Right renal cortex interstitium (tissue), 3 donors: ENCODE data around the gene COL15A1. TPM values are rescaled to one million over a fixed set of nuclear protein-coding genes. Genes with fewer than 3 reads are reported as not detected.
A peak's percentile ranks its signal among the peaks of the same experiment; 100 is the strongest.

Experiments
- DNase-seq, 3 donors: peaks; one replicate each; pipeline ENCODE4 v3.0.0-alpha.2; 2013; ENCODE audit warnings: low read depth in 3 of 3, low spot score in 2 of 3
- polyA plus RNA-seq, 3 donors: library from polyadenylated mRNA; unstranded; fragments of 120-200 nt; gene quantifications; one replicate each; pipeline ENCODE4 v1.2.1, GENCODE V29; 2013; ENCODE audit not compliant: insufficient read length in 3 of 3

COL15A1 gene
- polyA plus RNA-seq, 3 donors = 25.8 to 33.0 (median 29.8) TPM

DNA sequence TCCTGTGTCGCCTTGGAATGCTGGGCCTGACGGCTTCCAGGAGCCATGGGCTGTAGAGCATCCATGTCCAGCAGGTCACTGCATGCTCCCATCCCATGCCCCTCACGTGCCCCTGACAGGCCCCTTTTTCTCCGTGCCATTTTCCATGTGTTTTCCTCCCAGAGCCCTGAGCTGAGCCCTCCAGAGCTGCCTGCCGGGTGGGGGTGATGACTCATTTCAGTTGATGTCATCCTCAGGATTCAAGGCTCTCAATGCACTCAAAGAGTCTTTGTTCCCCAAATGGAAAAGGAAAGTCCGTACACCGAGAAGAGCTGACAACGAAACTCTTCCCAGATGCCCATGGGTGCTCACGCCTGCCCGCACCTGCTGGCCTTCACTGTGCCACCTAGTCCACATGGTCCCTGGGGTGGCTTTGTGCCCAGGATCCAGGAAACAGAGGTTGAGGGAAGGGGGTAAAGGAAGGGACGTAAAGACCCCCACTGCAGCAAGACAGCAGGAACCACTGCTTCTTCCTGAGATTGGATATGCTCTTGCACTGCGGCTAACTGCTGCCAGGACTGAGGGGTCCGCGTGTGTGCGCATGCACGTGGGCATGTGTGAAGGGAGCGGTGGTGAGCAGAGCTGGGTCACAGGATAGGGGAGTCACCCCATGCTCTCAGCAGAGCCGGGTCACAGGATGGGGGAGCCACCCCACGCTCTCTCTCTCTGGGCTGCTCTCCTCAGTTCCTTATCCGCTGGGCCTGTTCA is 27.6 kb downstream of the COL15A1 start:
- DNase-seq = no peak

DNA sequence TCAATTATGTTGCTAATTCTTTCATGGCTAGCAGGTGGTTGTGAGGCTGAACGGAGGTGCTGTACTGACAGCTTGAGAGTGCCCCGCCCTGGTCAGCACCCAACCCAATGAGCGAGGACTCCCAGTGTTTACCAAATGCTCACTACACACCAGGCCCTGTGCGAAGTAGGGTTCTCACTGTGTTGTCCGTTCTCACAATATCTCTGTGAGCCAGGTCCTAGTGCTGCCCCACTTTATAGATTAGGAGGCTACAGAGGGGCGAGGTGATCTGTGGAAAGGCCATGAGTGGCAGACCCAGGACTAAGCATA is 28.2 kb downstream of the COL15A1 start:
- DNase-seq = no peak

DNA sequence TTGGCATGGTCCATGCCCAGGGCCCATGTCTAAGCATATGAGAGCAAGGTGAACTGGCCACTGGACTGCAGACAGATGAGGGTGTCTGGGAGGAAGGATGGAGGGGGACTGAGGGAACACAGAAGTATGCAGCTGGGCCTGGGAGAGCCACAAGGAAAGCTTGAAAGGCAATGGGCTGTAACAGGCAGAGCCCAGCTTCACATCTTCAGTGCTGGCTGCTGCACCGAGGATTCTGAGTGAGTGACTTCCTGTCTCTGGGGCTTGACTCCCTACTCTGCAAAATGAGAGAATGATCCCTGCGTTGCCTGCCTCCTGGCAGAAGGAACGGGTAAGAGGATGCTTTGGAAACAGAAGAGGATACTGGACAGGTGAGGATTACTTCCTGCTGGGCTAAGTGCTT is 29.0 kb downstream of the COL15A1 start:
- no peak for DNase-seq

DNA sequence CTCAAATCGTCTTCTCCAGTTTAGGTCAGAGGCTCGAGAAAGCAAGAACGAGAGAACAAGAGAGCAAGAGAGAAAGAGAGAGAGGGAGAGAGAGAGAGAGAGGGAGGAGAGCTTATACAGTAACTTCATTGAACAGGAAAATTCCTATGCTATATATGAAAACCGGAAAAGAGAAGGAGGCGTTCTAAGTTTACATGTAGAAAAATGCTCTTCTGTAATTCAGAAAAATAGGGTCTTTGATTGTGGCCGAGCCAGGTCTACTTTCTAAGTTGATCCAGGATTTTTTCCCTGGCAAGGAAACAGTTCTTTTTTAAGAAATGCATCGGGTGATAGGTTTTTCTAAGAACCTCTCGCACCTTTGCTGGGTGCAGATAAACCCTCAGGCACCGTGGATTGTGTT is 29.5 kb downstream of the COL15A1 start:
- no peak for DNase-seq

DNA sequence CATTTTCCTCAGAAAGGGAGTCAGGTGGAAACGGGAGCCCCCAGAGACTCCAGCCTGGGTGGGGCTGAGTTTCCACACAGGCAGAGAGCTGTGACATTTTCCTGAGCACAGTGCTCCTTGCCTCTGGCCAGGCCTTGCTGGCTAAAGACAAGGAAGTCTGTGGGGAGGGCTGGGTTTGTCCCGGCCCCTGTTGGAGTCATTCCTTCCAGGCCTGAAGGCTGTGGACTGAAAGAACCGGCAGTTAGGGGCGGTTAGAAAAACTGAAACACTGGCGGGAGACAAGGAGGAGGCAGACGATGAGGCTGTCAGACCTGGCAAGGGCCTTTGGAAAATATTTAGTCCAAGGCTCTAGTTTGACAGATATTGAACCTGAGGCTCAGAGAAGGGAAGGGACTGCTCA is 29.9 kb downstream of the COL15A1 start:
- no peak for DNase-seq

DNA sequence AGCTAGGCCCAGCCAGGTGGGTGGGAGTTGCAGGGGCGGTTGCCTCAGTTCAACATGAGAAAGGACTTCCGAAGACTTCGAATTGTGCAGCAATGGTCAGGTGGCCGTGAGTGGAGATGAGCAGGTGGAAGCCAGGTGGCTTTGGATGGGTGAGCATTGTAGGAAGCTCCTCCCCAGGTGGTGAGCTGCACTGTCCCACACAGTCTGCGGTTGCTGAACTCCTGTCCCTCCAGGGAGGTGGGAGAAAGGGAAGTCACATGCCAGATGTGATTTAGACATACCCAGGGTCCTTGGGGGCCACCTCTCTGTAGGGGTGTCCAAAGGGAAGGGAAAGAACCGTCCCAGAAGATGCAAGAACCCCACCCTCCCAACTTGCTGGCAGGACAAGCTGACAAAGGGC is 30.4 kb downstream of the COL15A1 start:
- DNase-seq = no peak

DNA sequence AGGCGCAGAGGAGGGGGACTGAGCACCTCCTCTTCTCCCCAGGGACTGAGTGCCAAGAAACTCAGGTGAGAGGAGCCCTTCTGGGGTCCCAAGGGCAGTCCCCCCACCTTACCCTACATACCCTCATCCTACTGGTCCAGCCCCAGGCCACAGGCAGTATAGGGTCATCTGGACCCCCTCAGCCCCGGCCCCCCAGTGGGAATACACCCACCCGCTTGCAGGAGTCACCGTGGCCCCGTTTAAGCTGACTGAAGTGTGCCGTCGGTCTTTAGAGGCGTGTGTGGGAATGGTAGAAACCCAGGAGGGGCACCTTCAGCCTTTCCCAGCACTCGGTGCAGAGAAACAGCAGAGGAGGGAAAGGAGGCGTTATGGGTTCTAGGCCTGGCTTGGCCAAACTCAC is 30.8 kb downstream of the COL15A1 start:
- no peak for DNase-seq

DNA sequence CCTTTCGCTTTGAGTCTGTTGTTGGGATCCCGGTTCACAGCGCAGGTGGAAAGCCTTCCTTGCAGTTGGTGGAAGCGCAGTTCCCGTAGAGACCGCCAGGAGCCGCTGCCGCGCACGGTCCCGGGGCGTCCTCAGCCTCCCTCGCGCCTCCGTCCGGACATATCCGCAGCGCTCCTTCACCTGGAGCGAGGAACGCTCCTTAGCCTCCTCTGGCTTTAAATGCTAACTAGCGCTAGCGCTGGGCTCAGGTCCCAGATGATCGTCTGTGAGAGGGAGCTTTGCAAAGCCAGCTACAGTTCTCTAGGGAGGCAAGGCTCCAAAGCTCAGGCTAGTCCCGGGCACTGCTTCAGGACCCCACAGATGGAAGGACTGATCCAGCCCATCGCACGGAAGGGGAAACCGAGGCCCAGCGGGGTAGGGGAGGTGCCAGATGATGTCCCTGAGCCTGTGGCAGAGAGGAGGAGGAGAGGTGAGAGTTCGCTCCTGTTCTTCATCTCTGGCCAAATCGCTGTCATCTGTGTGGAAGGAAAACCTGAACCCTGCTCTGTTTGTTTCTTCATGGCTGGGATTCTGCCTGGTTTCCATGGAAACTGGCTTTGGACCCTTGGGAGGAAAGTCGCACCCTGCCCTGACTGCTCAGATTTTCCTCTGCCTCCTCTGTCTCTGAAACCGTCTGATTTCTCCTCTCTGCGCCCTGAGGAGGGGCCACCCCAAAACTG is 31.4 kb downstream of the COL15A1 start:
- DNase-seq = peak; percentile 48 to 62 (median 56)

DNA sequence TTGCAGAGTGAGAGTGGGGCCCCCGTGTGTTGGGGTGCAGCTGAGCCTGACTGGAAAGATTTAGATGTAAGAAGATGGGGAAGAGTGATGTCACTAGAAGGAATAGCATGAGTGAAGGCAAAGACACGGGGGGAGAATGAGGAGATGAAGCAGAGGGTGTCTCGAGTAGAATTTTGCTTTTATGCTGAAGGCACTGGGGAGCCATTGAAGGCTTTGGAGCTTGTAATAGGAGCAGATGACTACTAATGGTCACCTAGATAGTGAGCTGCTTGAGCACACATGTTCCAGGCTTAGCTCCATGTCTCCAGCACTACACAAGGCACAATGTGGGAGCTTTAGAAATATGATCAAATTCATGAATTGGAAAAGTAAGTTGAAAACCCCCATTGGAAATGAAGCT is 32.1 kb downstream of the COL15A1 start:
- no peak for DNase-seq

DNA sequence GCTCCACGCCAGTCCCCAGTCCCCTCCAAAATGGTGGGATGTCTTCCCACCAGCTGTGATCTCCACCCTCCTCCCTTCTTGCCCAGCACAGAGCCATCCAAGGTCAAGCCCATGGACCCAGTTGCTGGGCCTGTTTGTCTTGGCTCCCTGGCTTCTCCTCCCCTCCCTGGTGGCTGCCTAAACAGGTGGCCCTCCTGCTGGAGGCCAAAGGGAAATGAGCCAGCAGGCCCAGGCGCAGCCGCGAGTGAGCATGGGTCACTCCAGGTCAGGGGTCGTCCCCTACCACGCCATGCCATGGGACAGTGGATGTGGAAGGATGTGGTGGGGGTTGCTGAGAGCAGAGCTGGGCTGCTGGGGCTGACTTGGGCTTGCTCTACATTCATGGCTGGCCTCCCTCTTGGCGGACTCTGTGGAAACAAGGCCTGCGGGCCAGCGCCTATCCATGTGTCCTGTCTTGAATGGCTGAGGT is 33.6 kb downstream of the COL15A1 start:
- DNase-seq = no peak

DNA sequence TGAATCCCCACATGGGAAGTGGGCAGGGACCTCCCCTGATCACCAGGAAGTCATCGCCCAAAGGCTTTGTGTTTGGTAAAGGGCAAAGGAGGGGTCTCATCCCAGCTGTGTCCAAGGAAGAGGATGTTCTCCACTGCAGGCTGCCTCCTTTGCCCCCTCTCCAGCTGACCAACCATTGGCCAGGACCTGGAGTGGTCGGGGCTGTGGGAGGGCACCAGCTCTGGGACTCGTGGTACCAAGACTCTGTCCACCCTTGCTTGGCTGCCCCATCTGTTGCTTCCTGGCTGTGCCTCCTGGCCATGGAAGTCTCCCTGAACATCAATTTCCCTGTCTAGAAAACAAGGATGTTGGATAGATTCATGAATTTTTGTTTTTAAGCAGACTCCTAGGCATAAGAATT is 34.1 kb downstream of the COL15A1 start:
- DNase-seq = no peak

DNA sequence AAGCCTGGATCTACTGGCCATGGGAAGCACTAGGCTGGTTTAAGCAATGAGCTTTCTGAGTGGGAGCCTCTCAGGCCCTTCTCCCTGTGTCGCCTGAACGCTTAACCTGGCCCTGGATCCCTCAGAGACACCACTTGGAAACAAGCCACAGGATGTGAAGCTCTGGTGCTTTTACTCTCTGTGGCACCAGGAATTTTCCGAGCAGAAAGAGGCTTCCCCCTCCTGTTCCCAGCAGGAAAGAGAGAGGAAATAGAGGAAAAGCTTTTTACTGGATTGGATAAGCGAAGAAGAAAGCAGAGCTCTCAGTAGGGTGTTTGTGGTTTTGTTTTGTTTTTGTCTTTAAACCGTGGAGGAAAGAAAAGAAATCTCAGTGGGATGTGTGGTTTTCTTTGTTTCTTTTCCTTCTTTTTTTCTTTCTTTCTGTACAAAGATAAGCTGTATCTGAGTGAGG is 34.5 kb downstream of the COL15A1 start:
- DNase-seq = no peak

DNA sequence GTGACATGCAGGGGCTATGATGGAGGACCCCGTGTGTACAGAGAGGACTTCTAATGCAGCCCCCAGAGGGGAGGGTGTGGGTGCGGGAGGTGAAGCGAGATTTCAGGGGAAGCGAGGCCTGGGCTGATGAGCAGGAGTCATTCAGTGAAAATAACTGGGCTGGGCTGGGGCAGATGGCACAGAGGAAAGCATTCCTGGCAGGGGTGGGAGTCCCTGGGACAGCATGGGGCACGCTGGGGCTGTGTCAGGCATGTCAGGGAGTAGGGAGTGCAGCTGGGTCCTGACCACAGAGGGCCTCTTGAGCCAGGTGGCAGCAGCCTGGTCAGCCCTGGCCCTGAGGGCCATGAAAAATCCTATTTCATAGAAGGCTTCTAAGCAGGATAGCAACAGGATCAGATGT is 36.6 kb downstream of the COL15A1 start:
- DNase-seq = no peak

DNA sequence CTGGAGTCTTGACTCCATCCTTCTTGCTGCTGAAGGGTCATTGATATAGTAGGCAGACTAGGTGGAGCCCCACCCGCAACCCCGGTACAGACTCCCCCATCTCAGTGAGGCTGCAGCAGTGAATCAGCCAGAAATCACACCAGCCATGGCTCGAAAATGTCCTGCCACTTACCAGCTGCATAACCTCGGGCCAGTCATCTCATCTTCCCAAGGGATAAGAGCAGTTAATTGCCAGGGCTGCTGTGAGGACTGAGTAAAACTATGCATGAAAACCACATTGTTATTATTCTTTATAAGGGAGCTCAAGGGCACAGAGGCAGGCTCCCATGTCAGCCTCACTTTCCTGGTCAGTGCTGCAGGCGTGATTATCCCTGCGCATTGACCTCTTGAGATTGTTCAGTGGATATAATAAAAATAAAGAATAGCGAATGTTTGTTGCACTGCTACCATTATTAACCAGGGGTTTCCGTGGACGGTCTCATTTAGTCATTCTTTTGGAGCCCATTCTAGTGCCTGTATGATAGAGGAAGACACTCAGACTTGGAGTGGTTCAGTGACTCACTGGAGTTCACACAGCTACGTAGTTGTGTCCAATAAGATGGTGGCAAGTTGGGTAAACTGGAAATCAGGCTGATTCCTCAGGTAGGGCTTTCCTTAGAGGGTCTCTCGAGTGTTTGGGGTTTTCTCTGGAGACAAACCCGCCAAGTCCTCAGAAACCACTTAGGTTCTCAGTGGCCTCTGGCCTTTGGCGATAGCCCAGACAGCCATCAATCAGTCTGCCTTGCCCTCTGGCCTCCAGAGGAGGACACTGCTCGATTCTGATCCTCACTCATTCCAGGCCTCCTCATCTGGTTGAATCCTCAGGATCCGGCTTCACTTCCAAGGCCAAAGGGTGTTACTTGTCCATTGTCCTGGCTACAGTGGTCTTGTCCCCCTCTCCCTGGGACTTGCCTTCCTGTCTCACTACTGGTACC is 39.9 kb downstream of the COL15A1 start:
- DNase-seq = no peak

DNA sequence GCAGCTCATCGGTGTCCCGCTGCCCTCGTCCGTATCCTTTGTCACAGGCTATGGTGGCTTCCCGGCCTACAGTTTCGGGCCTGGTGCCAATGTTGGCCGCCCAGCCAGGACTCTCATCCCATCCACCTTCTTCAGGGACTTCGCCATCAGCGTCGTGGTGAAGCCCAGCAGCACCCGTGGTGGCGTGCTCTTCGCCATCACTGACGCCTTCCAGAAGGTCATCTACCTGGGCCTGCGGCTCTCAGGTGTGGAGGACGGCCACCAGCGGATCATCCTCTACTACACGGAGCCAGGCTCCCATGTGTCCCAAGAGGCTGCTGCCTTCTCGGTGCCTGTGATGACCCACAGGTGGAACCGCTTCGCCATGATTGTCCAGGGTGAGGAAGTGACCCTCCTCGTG is 41.9 kb downstream of the COL15A1 start:
- no peak for DNase-seq

DNA sequence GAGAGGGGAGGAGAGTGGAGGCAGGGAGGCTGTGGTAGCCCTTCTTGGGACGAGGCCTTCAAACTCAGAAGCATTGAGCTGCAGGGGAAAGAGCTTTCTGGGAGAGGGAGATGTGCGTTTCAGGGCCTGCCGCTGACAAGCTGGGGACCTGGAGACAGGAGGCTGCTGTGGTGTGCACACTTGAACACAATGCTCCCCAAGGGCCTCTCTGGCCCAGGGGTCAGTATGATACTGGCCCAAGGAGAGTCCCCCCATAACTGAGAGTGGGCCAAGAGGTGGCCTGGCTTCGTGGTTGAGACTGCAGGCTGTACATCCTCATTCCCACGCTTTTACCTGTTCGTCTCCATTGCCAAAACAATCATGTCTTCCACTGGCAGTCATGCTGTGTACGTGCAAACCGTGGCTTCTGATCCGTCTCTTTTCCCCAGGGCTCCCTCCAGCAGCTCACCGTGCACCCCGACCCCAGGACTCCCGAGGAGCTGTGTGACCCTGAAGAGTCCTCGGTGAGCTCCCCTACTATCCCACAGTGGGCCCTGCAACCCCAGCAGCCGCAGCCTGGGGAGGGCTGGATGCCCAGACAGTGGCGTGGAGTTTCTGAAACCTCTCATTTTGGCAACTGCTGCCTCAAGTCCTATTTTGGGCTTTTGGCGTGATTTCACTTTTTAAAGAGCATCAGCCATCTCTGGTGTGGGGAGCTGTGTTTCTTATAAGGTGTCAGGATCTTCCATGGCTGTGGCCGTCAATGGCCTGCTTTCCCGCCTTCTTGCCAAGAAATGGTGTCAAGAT is 43.4 kb downstream of the COL15A1 start:
- DNase-seq = no peak

DNA sequence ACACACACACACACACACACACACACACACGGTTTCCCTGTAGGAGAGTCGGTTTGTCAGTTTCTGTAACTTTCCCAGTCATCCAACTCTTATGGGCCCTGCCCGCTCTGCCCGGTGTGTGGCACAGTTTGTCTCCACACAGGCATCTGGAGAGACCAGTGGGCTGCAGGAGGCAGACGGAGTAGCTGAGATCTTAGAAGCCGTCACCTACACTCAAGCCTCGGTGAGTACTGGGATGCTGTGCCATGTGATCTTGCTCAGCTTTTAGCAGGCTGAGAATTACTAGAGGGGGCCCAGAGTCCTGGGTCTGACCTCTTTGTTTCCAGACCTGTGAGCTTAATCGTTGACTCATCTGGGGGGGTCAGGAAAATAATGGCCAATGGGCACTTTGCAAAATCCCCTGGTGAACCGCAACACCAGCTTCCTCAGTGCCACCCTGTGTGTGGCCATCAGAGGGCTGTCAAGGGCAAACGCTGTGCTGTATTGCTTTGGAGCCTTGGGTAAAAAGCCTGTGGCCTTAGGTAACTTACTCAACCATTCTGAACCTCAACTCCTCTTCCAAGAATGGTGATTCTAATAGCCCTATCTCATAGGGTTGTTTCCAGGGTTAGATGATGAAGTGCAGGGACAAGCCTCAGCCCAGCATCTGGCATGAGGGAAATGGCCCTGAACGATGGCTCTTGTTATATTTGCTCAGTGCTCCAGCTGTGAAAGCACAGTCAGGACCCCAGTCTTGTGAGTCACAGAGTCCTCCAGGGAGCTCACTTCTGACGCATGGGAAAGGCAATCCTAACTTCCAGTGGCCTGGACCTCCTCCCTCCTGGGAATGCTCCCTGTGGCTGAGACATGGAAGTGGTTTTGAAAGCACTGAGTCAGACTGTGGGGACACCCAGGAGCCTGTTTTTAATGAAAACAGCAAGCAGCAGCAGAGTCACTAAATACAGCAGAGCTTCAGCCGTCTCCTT is 45.6 kb downstream of the COL15A1 start:
- DNase-seq = no peak

DNA sequence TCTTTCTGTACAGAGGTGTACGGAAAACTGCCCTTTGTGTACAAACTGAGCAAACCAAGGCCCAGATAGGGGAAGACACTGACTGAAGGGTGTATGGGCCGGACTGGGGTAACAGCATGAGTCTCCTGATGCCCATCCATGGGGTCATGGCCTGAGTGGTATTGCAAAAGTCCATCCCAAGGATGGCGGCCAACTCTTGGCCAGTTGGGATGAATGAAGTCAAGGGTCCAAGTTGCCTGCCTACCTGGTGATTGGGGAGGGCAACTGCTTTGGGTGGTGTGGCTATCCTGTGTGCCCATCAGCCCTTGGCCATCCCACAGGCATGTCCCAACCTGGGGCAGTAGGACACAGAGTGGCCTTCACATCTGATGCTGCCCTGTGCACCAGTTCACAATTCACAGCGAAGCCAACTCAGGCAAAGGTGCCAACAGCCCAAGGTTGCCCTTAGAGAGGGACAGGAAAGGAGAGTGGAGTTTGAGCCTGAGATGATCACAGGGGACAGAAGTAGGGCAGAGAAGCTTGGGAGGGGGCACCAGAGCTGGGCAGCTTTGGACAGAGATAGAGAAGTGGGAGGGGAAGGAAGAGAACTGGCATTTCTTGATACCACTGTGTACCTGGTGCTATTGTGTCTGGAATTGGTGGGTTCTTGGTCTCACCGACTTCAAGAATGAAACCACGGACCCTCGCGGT is 46.6 kb downstream of the COL15A1 start:
- DNase-seq = no peak
